Measurements from ENCODE around the gene PGA4.

GRCh38 chr11:61273178-61274078, 51.3 kb downstream of the PGA4 start:
- TF ChIP-seq REST (IDR thresholded peaks at IDR 0.05): no peak
- TF ChIP-seq CTCF (IDR thresholded peaks at IDR 0.05; ENCODE audit: low read depth, low read length, missing input control): no peak

Measured in liver (tissue), 2 donors.